ENCODE results near the gene CUBN. TPM values are rescaled to one million over a fixed set of nuclear protein-coding genes. Genes with fewer than 3 reads are reported as not detected.
A peak's percentile ranks its signal among the peaks of the same experiment; 100 is the strongest.

The CUBN gene
- 3.2 TPM for total RNA-seq

- DNase-seq (ENCODE audit: low read depth in 2 of 3, low spot score in 2 of 3) = no peak
These were observed at the start of gene CUBN for GRCh38 chr10:17129741-17130140. TSS of gene CUBN (minus strand) at chr10:17129811. CDS start at chr10:17129765, 46 bp downstream.

GRCh38 chr10:17179002-17179401 lies 49.4 kb upstream of the CUBN start:
- DNase-seq (ENCODE audit: low read depth in 2 of 3, low spot score in 2 of 3) = no peak

- no peak for DNase-seq (ENCODE audit: low read depth in 2 of 3, low spot score in 2 of 3)
These were observed 48.4 kb upstream of the CUBN start for GRCh38 chr10:17178006-17178405.

GRCh38 chr10:17177014-17177413 lies 47.4 kb upstream of the CUBN start:
- DNase-seq (ENCODE audit: low read depth in 2 of 3, low spot score in 2 of 3) = no peak

- DNase-seq (ENCODE audit: low read depth in 2 of 3, low spot score in 2 of 3) = no peak
These were observed 46.5 kb upstream of the CUBN start for GRCh38 chr10:17176091-17176490.

- peak in 1 of 3 donors; percentile 42 for DNase-seq (ENCODE audit: low read depth in 2 of 3, low spot score in 2 of 3)
These were observed 45.9 kb upstream of the CUBN start for GRCh38 chr10:17175551-17175950.

GRCh38 chr10:17174626-17175025 lies 45.0 kb upstream of the CUBN start:
- no peak for DNase-seq (ENCODE audit: low read depth in 2 of 3, low spot score in 2 of 3)

- DNase-seq (ENCODE audit: low read depth in 2 of 3, low spot score in 2 of 3) = no peak
These were observed 41.6 kb upstream of the CUBN start for GRCh38 chr10:17171141-17171641.

- no peak for DNase-seq (ENCODE audit: low read depth in 2 of 3, low spot score in 2 of 3)
These were observed 40.2 kb upstream of the CUBN start for GRCh38 chr10:17169803-17170202.

- DNase-seq (ENCODE audit: low read depth in 2 of 3, low spot score in 2 of 3) = no peak
These were observed 37.1 kb upstream of the CUBN start for GRCh38 chr10:17166699-17167098.

GRCh38 chr10:17162828-17163227 lies 33.2 kb upstream of the CUBN start:
- DNase-seq (ENCODE audit: low read depth in 2 of 3, low spot score in 2 of 3) = no peak

- no peak for DNase-seq (ENCODE audit: low read depth in 2 of 3, low spot score in 2 of 3)
These were observed 32.2 kb upstream of the CUBN start for GRCh38 chr10:17161775-17162174.

GRCh38 chr10:17157024-17157423 lies 27.4 kb upstream of the CUBN start:
- DNase-seq (ENCODE audit: low read depth in 2 of 3, low spot score in 2 of 3) = no peak

- DNase-seq (ENCODE audit: low read depth in 2 of 3, low spot score in 2 of 3) = no peak
These were observed 26.2 kb upstream of the CUBN start for GRCh38 chr10:17155826-17156225.

- no peak for DNase-seq (ENCODE audit: low read depth in 2 of 3, low spot score in 2 of 3)
These were observed 24.5 kb upstream of the CUBN start for GRCh38 chr10:17154116-17154515.

- DNase-seq (ENCODE audit: low read depth in 2 of 3, low spot score in 2 of 3) = no peak
These were observed 23.7 kb upstream of the CUBN start for GRCh38 chr10:17153321-17153720.

GRCh38 chr10:17151716-17152115 lies 22.1 kb upstream of the CUBN start:
- no peak for DNase-seq (ENCODE audit: low read depth in 2 of 3, low spot score in 2 of 3)

GRCh38 chr10:17147884-17148489 lies 18.4 kb upstream of the CUBN start:
- DNase-seq (ENCODE audit: low read depth in 2 of 3, low spot score in 2 of 3) = no peak

GRCh38 chr10:17146892-17147291 lies 17.3 kb upstream of the CUBN start:
- no peak for DNase-seq (ENCODE audit: low read depth in 2 of 3, low spot score in 2 of 3)

GRCh38 chr10:17145239-17145638 lies 15.6 kb upstream of the CUBN start:
- no peak for DNase-seq (ENCODE audit: low read depth in 2 of 3, low spot score in 2 of 3)

GRCh38 chr10:17144757-17145156 lies 15.1 kb upstream of the CUBN start:
- no peak for DNase-seq (ENCODE audit: low read depth in 2 of 3, low spot score in 2 of 3)

GRCh38 chr10:17144032-17144431 lies 14.4 kb upstream of the CUBN start:
- DNase-seq (ENCODE audit: low read depth in 2 of 3, low spot score in 2 of 3) = no peak
